Loucy (cell line): ENCODE results near the gene RMI2.

Source experiments
- H2AFZ ChIP-seq: fragments of 200-600 bp; sonication (generic); 2 replicates; pipeline ENCODE4 v1.6.0; 2016; ENCODE audit warnings: antibody characterized with exemption, mild to moderate bottlenecking, low read length, moderate library complexity
- H3F3A ChIP-seq: fragments of 200-600 bp; 2 replicates; pipeline ENCODE4 v1.6.0; 2016; ENCODE audit warnings: antibody characterized with exemption, low read depth, mild to moderate bottlenecking
- H3K27me3 ChIP-seq: fragments of 200-600 bp; sonication (generic); 2 replicates; pipeline ENCODE4 v1.6.1; 2014; ENCODE audit warnings: low read length, mild to moderate bottlenecking; ENCODE audit not compliant: insufficient read depth, poor library complexity, severe bottlenecking
- H3K36me3 ChIP-seq: fragments of 200-600 bp; sonication (generic); 2 replicates; pipeline ENCODE4 v1.6.1; 2016; ENCODE audit warnings: low read length; ENCODE audit not compliant: insufficient read depth
- H3K4me1 ChIP-seq: fragments of 200-600 bp; sonication (generic); 2 replicates; pipeline ENCODE4 v1.5.1; 2014; ENCODE audit warnings: low read length, mild to moderate bottlenecking; ENCODE audit not compliant: insufficient read depth, poor library complexity, severe bottlenecking
- H3K4me2 ChIP-seq: fragments of 200-600 bp; sonication (generic); 2 replicates; pipeline ENCODE4 v1.6.0; 2014; ENCODE audit warnings: antibody characterized with exemption, low read length, low read depth, mild to moderate bottlenecking; ENCODE audit not compliant: poor library complexity, severe bottlenecking
- H3K4me3 ChIP-seq: fragments of 200-600 bp; sonication (generic); 2 replicates; pipeline ENCODE4 v1.5.1; 2014; ENCODE audit warnings: low read length, mild to moderate bottlenecking, mixed read lengths; ENCODE audit not compliant: poor library complexity, severe bottlenecking
- H3K79me2 ChIP-seq: fragments of 200-600 bp; sonication (generic); 2 replicates; pipeline ENCODE4 v1.6.1; 2014; ENCODE audit warnings: low read length; ENCODE audit not compliant: insufficient read depth
- H3K9ac ChIP-seq: fragments of 200-600 bp; sonication (generic); 2 replicates; pipeline ENCODE4 v1.6.0; 2014; ENCODE audit warnings: mild to moderate bottlenecking, low read depth, low read length, moderate library complexity; ENCODE audit not compliant: poor library complexity, severe bottlenecking
- H3K9me2 ChIP-seq: fragments of 200-600 bp; sonication (generic); replicated peaks from 2 replicates; pipeline ENCODE4 v1.6.1; 2016; ENCODE audit warnings: low read depth, low read length, mixed read lengths
- H3K9me3 ChIP-seq: fragments of 200-600 bp; sonication (generic); 2 replicates; pipeline ENCODE4 v1.6.1; 2014; ENCODE audit warnings: mild to moderate bottlenecking, antibody characterized with exemption, low read length, low read depth; ENCODE audit not compliant: insufficient read depth
- H4K20me1 ChIP-seq: fragments of 200-600 bp; sonication (generic); 2 replicates; pipeline ENCODE4 v1.6.0; 2014; ENCODE audit warnings: antibody characterized with exemption, low read length, mild to moderate bottlenecking; ENCODE audit not compliant: insufficient read depth, poor library complexity, severe bottlenecking
- EZH2phosphoT487 ChIP-seq: fragments of 200-600 bp; IDR thresholded peaks from 2 replicates; pipeline ENCODE4 v1.6.1; 2018; ENCODE audit warnings: antibody characterized with exemption, mild to moderate bottlenecking, moderate library complexity, borderline replicate concordance
- TF ChIP-seq, protein P1 (sequence below): fragments of 200-600 bp; sonication (generic); conservative IDR thresholded peaks from 2 replicates; pipeline ENCODE4 v1.5.1; 2014; ENCODE audit warnings: mild to moderate bottlenecking, antibody characterized with exemption, low read length

RMI2 gene

DNA sequence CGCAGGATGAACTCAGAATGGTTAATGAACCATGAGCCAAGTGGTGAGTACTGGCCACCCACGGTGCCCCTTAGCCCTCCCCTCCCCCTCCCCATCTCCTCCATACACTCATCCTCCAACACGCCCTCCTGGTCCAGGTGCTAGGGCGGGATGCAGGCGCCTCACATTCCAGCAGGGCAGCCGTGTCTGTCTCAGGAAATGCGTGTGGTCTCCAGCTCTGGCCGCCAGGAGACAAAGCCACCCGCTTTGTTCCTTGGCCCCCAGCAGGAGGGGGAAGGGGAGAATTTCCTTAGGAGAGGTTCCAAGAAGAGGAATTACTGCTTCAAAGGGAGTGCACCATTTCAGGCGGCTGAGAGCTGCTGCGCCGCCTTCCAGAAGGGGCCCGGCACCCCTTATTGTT is 29.7 kb upstream of the RMI2 start:
- H3F3A ChIP-seq: no peaks in the 10 kb centered on the region
- H2AFZ ChIP-seq: no peak overlapping the region
- H3K4me3 ChIP-seq: no peak overlapping the region
- no peaks in the 10 kb centered on the region for H3K79me2 ChIP-seq
- no peaks in the 10 kb centered on the region for H3K9me2 ChIP-seq
- no peak for TF ChIP-seq EZH2phosphoT487
- TF ChIP-seq, protein P1, sequence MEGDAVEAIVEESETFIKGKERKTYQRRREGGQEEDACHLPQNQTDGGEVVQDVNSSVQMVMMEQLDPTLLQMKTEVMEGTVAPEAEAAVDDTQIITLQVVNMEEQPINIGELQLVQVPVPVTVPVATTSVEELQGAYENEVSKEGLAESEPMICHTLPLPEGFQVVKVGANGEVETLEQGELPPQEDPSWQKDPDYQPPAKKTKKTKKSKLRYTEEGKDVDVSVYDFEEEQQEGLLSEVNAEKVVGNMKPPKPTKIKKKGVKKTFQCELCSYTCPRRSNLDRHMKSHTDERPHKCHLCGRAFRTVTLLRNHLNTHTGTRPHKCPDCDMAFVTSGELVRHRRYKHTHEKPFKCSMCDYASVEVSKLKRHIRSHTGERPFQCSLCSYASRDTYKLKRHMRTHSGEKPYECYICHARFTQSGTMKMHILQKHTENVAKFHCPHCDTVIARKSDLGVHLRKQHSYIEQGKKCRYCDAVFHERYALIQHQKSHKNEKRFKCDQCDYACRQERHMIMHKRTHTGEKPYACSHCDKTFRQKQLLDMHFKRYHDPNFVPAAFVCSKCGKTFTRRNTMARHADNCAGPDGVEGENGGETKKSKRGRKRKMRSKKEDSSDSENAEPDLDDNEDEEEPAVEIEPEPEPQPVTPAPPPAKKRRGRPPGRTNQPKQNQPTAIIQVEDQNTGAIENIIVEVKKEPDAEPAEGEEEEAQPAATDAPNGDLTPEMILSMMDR: no peak
- no peaks in the 10 kb centered on the region for H3K36me3 ChIP-seq
- H3K9ac ChIP-seq: no peak overlapping the region
- H4K20me1 ChIP-seq: no peaks in the 10 kb centered on the region
- H3K4me1 ChIP-seq: peaks cover 27% of the 10 kb centered on the region
- no peaks in the 10 kb centered on the region for H3K27me3 ChIP-seq
- H3K9me3 ChIP-seq: no peaks in the 10 kb centered on the region
- H3K4me2 ChIP-seq: no peak overlapping the region

DNA sequence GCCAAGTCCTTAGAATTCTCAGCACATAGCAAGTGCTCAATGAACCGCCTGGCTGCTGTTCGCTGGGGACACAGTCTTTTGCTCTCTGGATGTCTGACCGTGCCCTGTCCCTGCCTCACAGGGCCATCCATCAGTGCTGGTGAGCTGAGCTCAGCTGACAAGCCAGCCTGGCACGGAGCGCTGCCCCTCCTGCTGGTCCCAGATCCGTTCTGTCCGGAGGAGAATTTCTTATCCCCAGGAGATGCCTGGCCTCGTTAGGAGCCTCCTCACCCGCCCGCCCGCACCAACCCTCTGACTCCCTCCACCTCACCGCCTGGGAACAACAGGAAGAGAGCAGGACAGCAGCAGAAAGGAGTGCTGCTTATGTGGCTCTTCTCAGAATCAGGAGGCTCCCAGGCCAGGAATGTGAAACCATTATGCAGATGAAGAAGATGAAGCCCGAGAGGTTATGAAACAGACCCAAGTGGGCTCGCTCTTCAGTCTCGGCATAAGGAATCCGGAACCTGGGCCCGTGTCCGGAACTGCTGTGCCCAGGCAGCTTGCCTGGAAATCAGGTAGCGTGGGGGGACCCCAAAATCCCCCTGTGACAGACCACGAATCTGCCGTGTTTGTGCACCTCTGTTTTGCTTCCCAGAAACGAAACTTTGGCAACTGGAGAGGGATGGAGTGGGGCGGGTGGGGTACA is 28.8 kb upstream of the RMI2 start:
- Histone ChIP-seq H2AFZ (no peak overlapping the region), H3K9me2 (no peaks in the 10 kb centered on the region), H3F3A (no peaks in the 10 kb centered on the region), H3K9me3 (no peaks in the 10 kb centered on the region), H3K4me3 (no peak overlapping the region), H3K27me3 (no peaks in the 10 kb centered on the region), H4K20me1 (no peaks in the 10 kb centered on the region), H3K9ac (no peak overlapping the region), H3K36me3 (no peaks in the 10 kb centered on the region), H3K4me1 (peaks cover 19% of the 10 kb centered on the region), H3K4me2 (no peak overlapping the region), H3K79me2 (no peaks in the 10 kb centered on the region)
- TF ChIP-seq, protein P1: no peak
- TF ChIP-seq EZH2phosphoT487: no peak

DNA sequence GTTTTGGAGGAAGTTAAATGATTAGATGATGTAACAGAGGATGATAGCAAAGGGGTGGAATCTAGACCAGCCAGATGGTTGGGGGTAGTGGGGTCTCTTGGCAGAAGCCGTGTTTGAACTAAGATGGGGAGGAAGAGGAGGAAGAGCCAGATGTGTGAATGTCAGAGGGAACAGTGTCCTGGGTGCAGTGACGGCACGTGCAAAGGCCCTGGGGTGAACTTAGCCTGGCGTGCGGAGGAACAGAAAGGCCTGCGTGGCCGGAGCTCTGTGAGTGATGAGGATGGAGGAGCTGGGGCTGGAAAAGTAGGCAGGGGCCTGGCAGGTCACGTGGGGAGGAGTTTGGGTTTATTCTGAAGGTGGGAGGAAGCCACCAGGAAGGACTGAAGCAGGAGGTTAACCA is 26.4 kb upstream of the RMI2 start:
- H4K20me1 ChIP-seq: no peaks in the 10 kb centered on the region
- no peak overlapping the region for H3K4me2 ChIP-seq
- H3F3A ChIP-seq: no peaks in the 10 kb centered on the region
- no peaks in the 10 kb centered on the region for H3K36me3 ChIP-seq
- H3K9ac ChIP-seq: no peak overlapping the region
- H3K4me1 ChIP-seq: no peaks in the 10 kb centered on the region
- no peak overlapping the region for H2AFZ ChIP-seq
- H3K27me3 ChIP-seq: no peaks in the 10 kb centered on the region
- no peaks in the 10 kb centered on the region for H3K9me2 ChIP-seq
- H3K9me3 ChIP-seq: no peaks in the 10 kb centered on the region
- TF ChIP-seq, protein P1: no peak
- TF ChIP-seq EZH2phosphoT487: no peak
- H3K79me2 ChIP-seq: no peaks in the 10 kb centered on the region
- no peak overlapping the region for H3K4me3 ChIP-seq
